Measurements from ENCODE around the gene TELO2.

The TELO2 gene

DNA sequence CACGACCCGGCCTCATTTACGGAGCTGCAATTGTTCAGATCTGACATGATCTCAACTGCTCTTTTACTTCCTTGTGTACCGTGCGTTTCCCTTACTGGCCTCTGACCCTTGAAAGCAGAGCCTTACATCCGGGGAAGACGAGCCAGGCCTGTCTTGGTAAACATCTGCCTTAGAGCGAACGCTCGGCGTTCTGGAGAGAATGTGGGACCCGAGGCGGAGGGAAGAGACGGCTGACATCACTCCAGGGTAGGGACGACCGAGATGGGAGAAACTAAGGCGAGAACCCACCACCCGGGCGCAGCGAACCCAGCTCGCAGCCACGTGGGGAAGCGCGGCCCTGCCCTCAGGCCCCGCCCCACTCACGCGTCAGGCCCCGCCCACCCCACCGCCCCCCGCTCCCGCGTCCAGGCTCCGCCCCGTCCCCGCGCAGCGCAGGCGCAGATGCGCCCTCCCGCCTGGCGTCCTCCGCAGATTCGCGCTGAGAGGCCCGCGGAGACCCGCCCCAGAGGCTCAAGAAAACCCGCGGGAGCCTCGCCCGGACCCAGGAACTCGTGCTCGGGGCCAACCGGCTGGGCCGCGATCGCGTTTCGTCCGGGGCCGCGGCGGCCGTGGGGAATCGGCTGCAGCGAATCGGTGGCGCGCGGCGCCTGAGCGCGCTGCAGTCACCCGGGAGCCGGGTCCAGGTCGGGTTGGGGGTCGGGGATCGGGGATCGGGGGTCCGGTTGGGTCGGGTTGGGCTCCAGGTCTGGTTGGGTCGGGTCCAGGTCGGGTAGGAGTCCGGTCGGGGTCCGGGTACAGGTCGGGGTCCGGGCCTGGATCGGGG, at the start of gene TELO2:
Gene TELO2, plus strand, starts transcription at position 438 of the 823 bp plus-strand sequence. CDS start 922 bp downstream, outside the sequence.
- DNase-seq = peak; percentile 94

DNA sequence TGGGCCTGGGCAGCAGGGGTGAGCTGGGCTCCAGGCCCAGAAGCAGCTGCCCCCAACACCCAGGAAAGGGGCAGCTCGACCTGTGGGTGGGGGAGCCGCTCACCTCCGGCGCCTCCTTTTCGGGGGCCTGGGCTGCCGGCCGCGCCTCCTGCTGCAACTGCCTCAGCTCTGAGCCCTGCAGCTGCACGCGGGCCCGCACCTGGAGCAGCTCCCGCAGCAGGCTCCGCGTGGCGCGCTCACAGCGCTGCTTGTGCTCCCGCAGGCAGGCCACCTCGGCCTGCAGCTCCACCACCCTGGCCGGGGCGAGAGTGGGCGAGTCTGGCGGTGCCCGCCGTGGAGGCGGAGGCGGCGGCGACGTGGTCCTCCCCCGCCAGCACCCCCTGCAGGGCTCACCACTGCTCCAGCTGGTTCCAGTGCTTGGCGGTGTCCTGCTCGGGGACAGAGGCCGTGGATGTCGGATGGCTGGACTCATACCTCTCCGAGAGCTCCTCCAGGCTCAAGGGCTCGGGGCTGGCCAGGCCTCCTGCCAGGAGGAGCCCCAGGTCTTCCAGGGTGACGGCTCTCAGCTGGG, 49.7 kb upstream of the TELO2 start:
- no peak for DNase-seq

DNA sequence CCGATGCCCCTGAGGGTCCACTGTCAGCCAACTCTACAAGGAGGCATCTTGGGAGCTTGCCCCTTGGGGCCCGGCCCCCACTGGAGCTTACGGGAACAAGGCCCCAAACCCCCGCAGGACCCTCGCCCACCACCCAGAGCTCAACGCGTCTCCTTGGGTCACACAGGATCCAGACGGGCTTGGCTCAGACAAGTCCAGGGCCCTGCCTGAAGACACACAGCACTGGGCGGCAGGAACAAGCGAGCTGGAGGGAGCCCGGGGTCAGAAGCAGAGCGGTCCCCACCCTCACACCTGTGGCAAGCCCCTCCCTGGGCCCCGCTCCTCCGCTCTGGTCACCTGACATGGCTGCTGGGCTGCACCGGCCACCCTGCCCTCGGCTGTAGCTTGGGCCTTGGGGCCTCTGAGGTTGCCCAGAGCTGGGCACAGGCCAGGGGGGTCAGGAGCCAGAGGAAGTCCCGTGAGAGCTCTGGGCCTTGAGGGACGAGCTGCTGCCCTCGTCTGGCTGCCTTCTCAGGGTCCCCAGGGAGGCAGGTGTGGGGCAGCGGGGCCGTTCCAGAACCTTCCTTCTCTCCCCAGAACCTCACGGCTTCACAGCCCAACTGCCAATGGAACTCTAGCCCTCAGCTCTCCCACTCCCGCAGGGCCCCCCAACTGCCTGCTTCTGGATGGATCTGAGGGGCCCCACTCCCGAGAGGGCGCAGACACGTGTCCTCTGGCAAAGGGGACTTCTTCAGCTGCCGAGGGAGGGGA, 49.0 kb upstream of the TELO2 start, which contains the start of gene CCDC154:
Gene CCDC154, minus strand, starts transcription at position 577 of the 750 bp plus-strand sequence. Its CDS starts 234 bp downstream, at position 343.
- DNase-seq = no peak

DNA sequence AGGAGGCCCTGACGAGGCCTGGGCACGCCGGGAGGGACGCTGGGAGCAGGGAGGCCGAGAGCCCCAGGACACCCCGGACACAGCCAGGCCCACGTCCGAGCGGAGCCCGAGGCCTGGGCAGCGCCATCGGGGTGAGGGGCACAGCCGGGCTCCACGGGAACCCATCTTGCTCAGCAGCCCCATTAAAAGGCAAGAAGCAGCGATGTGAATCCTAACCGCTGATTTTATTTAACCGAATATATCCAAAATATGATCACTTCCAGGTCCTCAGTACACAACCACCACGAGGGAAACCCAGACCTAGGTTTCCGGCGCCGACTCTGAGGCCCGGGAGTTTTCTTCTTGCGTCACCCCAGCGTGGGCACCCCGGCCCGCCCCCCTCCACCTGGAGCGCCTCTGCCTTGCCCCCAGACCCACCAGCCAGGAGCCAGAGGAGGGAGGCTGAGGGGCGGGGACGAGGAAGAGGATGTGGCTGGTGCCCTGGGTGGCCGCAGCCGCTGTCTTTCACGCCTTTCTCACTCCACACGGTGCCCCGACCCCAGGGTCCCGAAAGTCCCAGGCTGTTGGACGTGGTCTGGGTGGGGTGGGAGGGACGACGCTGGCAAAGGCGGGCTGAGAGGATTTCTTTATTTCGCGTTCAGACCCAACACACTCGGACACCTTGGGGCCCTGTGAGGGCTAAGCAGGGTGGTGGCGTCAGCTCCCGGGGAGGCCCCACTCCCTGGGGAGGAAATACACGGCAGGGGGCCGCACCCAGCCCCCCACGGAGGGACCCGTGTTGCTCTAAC, 48.2 kb upstream of the TELO2 start:
- DNase-seq = no peak

DNA sequence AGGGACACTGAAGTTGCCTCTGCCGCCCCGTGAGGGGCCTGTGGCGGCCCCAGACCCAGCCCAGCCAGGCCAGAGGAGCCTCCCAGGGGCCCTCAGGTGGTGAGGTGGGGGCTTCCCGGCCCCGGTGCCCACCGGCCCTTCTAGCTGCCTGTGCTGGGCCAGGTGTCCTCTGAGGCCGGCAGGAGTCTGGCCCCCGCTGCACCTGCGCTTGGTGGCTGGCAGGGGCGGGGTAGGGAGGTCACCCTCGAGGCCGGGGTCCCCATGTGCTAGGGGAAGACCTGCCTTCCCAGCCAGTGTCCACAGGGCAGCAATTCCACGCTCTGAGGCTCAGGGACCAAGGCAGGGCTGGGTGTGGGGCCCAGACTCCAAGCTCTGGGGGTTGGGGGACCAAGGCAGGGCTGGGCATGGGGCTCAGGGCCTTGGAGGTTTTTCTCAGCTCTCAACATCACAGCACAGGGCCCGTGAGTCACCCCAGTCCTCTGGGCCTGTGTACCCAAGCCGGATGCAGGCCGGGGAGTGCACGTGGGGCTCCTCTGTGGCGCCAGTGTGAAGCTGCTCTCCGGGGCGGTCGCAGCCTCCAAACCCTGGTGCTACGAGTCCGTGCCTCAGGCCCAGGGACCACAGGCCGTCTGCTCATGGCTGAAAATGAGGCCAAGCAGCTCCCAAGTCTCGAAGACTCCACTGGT, 47.5 kb upstream of the TELO2 start:
- no peak for DNase-seq

DNA sequence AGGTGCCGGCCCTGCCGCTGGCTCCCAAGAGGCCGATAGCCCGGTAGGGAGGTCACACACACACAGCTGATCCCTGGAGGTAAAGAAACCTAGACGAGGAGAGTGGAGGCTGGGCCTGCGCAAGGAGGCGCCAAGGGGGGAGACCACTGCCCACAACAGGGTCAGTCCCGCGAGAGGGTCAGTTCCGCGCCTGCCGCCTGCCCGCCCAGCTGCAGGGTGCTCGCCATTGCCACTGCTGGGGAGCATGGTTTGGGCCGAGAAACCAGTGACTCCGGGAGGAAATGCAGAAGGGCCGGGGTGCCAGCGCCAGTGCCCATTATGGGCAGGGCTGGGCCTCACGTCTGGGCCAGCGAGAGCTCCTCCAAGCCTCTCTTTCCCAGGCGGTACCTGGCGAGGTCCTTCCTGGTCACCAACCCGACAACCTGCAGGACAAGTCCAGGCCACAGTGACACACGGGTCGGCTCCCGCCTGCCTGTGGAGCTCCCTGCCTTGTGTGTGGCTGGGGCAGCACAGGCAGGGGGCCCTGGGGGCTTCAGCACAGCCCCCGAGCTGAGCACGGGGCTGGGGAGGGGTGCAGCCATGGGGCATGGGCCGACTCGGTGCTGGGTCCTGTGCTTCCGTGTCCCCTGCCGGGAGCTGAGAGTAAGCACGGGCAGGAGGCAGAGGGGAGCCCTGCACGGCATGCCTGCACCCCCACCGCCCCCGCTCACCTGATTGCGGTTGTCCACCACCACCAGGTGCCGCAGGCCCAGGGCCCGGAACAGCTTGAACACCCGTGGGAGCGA, 46.7 kb upstream of the TELO2 start:
- DNase-seq = no peak

DNA sequence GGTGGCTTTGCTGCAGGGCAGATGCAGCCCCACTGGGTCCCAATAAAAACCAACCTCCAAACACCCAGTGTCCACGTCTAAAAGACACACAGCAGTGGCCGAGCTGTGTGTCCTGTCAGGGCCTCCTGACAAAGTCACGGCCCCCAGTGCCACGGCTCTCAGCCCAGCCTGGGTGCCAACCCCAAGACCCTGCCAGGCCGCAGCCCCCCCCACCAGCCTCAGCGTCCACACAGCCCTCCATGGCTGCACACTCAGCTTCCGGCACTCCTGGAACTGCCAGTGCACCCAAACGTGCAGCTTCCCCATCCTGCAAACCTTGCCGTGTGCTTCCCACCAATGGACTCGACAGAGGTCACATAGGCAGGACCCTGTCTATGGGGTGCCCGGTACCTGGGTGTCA, 45.2 kb upstream of the TELO2 start:
- no peak for DNase-seq

DNA sequence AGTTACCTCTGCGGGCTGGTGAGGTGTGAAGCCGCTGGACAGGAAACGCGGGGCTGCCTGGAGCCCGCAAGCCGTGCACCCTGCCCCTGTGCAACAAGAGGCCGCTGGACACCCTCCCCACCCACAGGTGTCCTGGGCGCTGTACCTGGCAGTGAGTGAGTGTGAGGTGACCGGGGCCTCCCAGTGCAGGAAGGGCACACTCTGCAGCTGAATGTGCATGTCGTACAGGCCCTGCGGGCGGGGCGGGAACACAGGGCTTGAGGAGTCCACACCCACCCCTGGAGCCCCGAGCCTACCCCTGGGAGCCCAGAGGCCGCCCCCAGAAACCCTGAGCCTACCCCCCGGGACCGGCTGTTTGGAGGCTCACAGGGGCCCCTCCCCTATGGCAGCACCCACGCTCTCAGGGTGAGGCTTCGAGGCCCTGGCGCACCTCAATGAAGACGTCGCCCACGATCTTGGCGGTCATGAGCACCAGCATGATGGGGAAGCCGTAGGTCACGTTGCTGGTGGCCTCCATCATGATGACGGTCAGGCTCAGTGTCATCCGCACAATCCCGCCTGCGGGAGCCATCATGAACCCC, 44.5 kb upstream of the TELO2 start:
- DNase-seq = no peak

DNA sequence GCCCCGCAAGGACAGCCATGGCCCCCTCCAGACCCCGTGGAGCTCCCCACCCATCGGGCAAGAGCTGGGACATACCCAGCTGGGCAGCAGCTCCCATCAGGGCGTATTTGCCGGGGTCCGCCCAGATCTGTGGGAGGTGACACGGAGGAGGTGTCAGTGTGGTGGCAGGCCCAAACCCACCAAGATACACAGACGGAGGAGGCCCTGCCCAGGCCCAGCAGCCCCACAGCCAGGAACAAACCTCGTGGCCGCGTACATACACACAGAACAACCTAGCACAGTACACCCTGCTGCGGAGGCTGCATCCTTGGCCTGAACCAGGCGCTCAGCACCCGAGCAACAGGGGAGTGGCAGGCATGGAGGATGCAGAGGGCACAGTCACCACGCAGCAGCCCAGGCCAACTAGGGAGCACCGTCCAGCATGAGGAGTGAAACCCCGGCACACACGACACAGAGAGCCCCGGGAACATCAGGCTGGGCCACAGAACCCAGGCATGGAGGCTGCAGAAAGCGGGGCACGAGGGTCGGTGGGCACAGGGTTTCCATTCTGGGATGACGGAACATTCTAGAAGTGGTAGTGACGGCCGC, 43.9 kb upstream of the TELO2 start:
- DNase-seq = no peak

DNA sequence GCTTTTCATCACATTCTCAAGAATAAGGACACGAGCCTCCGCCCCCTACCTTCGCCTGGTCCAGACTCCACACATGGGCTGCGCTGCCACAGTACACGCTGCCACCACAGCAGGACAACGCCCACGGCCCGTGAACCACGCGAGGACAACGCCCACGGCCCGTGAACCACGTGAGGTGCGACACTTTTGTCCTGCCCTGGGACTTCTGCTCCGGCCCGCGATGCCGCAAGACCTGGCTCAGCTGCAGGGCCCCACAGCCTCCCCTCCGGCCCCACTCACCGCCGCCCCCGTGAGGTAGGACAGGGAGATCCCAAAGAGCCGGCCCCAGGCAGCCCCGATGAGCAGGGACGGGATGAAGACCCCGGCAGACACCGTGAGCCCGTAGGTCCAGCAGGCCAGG, 42.9 kb upstream of the TELO2 start:
- no peak for DNase-seq

DNA sequence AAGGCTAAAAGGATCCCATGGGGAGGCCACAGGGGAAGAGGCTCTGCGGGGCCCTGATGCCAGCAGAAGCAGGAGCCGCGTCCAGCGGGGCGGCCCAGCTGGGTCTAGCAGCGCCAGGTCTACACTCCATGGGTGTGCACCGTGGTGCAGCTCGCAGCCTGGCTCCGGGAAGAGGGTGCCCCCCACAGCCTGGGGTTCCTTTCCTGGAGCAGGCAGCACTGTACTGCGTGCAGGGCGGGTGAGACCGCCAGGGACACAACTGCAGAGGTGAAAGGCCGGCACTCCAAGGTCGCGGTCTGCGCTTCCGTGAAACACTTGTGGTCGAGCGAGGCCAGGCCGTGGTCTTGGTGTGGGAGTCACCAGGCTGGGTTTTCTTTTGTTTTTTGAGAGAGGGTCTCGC, 42.3 kb upstream of the TELO2 start:
- DNase-seq = no peak

DNA sequence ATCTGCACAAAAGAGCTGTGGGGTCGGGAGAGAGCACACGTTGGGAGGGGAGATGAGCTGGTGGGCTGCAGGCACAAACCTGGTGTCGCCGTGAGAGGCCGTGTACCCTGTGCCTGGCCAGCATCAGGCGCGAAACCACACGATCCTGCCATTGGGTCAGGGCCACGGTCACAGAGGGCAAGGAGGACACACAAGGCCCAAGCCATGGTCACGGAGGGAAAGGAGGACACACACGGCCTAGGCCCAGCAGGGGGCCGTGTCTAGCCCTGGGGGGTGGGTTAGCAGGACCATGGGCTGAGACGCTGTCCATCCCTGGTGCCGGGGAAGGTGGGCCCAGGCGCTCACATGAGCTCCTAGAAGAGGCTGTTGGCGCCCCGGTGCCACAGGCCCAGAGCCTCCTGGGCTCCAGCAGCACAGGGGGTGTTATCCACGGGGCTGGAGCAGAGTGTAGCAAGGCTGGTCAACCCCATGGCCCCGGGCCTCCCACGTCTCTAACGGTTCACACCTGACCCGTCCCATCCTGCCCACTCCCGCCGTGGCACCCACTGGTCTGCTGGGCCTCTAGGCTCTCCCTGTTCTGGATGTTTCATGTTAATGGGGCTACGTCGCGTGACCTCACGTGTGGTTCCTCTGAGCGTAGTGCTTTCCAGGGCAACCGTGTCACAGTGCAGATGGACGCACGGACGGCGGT, 41.3 kb upstream of the TELO2 start:
- no peak for DNase-seq

DNA sequence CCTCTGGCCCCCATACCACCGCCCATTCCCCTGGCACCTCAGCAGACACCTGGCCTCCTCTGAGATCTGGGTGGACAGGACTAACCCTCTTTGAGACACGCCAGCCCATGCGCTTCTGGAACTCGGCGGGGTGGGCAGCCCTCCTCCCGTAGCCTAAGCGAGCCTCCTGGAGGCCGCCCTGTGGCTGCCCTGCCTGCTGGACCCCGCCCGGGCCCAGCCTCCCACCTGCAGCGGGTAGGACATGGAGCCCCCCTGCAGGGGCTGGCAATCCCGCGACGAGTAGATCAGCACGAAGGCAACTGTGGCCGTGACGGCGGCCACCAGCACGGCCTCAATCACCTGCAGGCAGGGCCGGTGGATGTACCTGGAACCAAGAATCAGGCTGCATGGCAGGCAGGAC, 40.6 kb upstream of the TELO2 start:
- DNase-seq = no peak

DNA sequence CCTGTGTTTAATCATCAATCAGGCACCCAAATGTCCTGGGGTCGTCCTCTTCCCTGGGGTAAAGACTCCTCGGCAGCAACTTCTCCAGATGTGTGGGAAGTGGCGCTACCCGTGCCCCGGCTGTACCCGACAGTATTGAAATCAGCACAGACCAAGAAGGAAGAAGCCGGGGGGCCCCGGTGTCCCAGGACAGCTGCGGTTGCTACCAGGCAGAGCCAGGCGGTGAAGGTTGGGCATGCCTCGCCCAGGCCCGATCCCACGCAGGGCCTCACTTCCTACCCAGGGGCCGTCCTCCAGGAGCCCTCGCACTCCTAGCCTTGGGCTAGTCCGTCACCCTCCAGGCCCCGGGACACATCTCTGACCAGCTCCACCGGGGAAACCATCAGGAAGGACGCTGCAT, 39.8 kb upstream of the TELO2 start:
- no peak for DNase-seq

DNA sequence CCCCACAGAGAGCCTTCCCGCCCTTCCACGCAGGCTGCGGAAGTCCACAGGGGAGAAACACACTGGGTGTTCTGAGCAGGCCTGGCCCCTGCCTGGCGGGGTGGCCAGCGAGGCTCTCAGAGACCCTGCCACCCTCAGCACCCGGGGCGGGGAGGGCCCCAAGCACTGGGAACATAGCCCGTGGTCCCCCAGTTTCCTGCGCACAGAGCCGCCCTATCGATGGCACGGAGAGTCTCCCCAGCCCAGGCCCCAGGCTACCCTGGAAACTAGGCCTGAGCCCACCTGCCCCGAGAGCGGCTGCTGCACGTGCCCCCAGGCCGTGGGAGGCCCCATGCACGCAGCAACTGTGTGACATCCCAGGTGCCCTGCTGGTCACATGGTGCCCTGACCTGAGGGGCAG, 38.6 kb upstream of the TELO2 start:
- DNase-seq = no peak

DNA sequence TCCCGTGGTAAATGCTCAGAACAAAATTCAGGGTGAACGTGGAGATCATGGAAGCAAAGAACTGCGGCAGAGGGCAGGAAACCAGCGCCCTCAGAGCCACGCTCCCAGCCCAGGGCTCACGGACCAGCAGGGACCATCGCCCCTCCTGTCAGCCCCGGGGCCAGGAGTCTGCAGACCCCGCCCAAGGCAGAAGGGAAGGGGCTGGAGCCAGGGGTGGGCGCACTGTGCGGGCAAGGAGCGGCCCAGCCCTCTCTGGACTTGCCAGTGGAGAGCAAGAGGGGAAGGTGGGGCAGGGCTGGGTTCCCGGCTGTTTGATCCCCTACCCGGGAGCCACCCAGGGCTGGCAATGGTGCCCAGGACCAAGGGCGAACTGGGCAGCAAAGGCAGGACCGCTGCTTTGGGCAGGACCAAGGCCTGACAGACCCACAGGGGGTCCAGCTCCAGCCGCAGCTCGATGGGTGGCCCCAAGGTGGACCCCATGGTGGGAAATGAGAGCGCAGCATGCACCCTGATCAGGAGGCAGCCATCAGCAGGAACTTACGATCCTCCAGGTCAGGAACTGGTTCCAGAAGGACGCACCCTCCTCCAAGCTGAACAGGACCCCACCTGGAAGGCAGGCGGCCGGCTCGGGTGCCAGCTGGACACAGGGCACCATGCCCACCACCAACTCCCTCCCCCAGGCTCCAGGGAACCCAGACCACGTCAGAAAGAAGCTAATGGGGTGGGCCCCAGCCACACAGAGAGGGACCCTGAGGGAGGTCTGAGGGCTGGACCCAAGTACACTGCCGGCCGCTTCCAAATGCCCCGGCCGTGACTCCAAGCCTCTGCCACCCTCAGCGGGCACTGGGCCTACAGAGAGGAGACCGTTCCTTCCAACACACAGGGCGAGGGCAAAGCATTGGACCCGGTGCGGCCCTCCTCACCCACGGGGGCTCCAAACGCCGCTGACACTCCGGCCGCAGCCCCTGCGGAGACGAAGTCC, 37.7 kb upstream of the TELO2 start:
- DNase-seq = no peak

DNA sequence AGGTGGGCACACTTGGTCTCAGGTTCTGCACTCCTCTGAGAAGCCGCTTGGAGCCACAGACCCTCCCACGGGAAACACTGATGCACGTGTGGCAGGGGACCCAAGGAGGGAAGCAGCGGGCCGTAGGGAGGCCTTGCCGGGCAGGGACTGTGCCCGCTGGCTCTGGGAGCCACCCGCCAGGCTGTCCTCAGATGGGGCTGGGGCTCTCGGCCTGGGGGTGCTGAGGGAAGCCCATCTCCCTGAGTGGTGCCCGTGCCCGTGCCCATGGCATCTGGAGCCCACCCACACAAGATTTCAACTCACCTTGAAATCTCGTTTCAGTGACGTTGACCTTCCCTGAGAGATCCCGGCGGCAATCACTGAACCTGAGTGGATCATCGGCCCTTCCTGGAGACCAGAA, 36.2 kb upstream of the TELO2 start:
- no peak for DNase-seq

DNA sequence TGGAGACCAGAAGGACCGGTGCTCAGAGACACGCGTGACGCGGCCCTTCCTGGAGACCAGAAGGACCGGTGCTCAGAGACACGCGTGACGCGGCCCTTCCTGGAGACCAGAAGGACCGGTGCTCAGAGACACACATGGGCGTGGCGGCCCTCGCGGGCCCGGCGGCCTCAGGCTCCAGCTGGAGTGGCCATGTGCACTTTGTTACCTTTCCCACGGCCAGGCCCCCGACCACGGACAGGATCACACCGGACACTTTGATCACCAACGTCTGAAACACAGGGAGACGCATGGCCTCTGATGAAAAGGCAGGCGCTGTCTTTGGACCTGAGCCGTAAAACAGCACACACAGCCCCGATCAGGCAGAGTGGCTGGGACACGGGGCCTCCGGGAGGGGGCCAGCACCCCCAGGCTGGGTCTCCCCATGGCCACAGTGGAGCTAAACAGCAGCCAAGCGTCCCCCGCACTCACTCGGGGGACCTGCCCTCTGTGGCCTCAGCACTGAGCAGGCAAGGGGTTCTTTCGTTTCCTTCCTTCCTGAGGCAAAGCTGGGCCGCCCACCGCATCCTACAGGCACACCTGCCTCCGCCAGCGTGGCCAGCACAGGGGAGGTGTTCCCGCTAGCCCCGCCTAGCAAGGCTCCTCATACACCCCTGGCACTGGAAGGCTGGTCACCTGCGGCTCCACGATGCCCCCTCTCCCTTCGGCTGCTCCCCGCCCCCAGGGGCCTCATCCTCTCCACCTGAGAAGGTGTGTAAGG, 35.5 kb upstream of the TELO2 start:
- no peak for DNase-seq

Data from right forelimb (tissue), 1 donor.